Calu3 (cell line): Measurements from ENCODE around the gene ZNF511. TPM values are rescaled to one million over a fixed set of nuclear protein-coding genes. Genes with fewer than 3 reads are reported as not detected.

ENCODE experiments used
- BruUV-seq: library from RNA; stranded (reverse); fragments of 400-500 nt; replicated peaks from 2 replicates; lab custom pipeline; 2021; lab: Mats Ljungman, UMichigan
- CTCF ChIA-PET: fragments of 300-600 bp; sonication (Branson Sonifier 250); formaldehyde crosslinking; loops from one replicate; lab custom pipeline; 2022; ENCODE audit warnings: antibody characterized with exemption; lab: Charles Lee
- DNase-seq: peaks from one replicate; pipeline ENCODE4 v3.0.0; 2022
- H3K27ac Mint-ChIP-seq: one replicate; pipeline ENCODE4 v1.8.0; 2022; ENCODE audit warnings: mixed read lengths; ENCODE audit not compliant: unreplicated experiment
- H3K27me3 Mint-ChIP-seq: one replicate; pipeline ENCODE4 v1.8.0; 2022; ENCODE audit warnings: mixed read lengths; ENCODE audit not compliant: unreplicated experiment
- H3K36me3 Mint-ChIP-seq: one replicate; pipeline ENCODE4 v1.8.0; 2022; ENCODE audit warnings: mild to moderate bottlenecking, moderate library complexity, mixed read lengths; ENCODE audit not compliant: insufficient read depth, unreplicated experiment
- H3K4me1 Mint-ChIP-seq: one replicate; pipeline ENCODE4 v1.8.0; 2022; ENCODE audit warnings: mild to moderate bottlenecking, low read depth, mixed read lengths; ENCODE audit not compliant: unreplicated experiment
- H3K4me3 Mint-ChIP-seq: one replicate; pipeline ENCODE4 v1.8.0; 2022; ENCODE audit warnings: mild to moderate bottlenecking, low read depth, moderate library complexity, mixed read lengths; ENCODE audit not compliant: unreplicated experiment
- H3K9me3 Mint-ChIP-seq: one replicate; pipeline ENCODE4 v1.8.0; 2022; ENCODE audit warnings: low read depth, mixed read lengths; ENCODE audit not compliant: unreplicated experiment
- intact Hi-C: fragments of 100-400 bp; cut with micrococcal nuclease; formaldehyde crosslinking; loops from one replicate; pipeline ENCODE4 v1.10.0; 2022; ENCODE audit not compliant: unreplicated experiment
- total RNA-seq: library from RNA; stranded (reverse); gene quantifications from 2 replicates; pipeline ENCODE4 v1.2.3, GENCODE V29; 2022
- TF ChIP-seq, protein P1 (sequence below): fragments of 200-600 bp; IDR thresholded peaks from one replicate; pipeline ENCODE4 v1.8.0; 2022; ENCODE audit warnings: antibody characterized with exemption; ENCODE audit not compliant: unreplicated experiment

ZNF511 gene
- total RNA-seq, 1 experiment from 2014 or later: 24.0 TPM

DNA sequence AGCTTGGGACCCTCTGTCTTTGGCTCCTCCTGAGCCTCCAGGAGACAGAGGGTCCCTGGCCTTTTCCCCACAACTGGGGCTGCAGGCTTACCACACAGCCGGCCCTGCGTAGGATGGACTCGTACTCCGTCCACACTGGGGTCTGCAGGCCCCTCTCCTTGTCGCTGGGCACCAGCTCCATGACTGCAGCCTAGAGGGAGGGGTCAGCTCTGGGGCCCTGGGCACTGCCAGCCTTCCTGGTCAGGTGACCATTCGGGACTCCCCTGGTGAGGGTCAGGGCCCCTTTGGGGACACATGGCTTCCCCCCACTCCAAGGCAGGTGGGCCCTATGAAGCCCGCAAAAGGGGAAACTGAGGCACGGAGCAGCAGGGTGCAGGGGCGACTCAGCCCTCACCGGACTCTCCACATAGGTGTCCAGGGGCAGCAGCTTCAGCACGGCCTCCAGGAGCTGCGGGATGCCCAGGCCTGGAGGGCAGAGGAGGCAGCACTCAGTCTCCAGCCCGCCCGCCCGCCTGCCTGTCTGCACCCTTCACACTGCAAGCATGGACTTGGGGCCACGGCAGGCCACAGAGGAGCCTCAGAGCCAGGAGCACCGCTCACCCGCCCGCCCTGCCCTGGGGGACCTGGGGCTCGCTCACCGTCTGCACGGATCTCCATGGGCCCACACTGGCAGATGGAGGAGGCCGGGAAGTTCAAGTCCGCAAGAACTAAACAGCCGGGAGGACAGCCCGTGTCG lies 48.0 kb downstream of the ZNF511 start:
- TF ChIP-seq, protein P1, sequence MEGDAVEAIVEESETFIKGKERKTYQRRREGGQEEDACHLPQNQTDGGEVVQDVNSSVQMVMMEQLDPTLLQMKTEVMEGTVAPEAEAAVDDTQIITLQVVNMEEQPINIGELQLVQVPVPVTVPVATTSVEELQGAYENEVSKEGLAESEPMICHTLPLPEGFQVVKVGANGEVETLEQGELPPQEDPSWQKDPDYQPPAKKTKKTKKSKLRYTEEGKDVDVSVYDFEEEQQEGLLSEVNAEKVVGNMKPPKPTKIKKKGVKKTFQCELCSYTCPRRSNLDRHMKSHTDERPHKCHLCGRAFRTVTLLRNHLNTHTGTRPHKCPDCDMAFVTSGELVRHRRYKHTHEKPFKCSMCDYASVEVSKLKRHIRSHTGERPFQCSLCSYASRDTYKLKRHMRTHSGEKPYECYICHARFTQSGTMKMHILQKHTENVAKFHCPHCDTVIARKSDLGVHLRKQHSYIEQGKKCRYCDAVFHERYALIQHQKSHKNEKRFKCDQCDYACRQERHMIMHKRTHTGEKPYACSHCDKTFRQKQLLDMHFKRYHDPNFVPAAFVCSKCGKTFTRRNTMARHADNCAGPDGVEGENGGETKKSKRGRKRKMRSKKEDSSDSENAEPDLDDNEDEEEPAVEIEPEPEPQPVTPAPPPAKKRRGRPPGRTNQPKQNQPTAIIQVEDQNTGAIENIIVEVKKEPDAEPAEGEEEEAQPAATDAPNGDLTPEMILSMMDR: no peak
- BruUV-seq: no TSS peak
- H3K9me3 Mint-ChIP-seq: no peaks in the 10 kb centered on the region
- DNase-seq: no peak
- peaks cover 5% of the 10 kb centered on the region for H3K36me3 Mint-ChIP-seq
- no peaks in the 10 kb centered on the region for H3K4me1 Mint-ChIP-seq
- peak overlapping the region; percentile 56 for H3K4me3 Mint-ChIP-seq
- intact Hi-C loops: no loop called here
- no peaks in the 10 kb centered on the region for H3K27me3 Mint-ChIP-seq
- CTCF ChIA-PET: no interaction called here
- H3K27ac Mint-ChIP-seq: no peak overlapping the region

DNA sequence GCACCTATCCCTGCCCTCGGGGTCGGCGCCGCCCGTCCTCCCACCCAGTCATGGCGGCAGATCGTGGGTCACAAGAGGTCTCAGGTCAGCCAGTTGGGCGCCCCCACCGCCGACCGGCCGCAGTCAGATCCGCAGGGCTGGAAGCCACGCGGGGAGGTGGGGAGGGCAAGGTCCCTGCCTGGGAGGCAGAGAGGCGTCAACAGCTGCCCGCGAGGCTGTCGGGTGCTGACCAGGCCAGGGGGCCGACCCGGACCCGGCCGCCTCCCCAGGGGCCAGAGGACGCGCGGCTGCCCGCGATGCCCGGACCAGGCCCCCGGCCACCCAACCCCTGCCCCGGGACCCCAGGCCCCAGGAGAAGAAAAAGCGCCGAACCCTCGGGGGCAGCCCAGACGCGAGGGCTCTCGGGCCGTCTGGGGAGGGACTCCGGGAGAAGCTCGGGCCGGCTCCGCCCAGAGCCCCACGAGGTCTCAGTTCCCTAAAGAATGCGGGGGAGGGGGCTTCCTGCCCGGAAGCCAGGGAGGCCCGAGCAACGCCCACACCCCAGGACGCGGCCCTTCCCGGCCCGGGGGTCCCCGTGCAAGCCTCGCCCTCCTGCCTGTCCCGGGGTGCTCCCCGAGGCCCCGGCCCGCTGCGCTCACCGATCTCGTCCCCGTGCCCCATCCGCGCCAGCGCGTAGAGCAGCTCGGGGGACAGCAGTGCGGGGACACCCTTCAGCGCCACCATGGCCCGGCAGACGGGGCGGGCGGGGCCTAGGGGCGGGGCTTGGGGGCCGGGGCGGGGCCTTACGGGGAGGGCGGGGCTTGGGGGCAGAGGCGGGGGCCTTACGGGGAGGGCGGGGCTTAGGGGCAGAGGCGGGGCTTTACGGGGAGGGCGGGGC lies 48.8 kb downstream of the ZNF511 start, which contains the start of gene FUOM:
Gene FUOM (minus strand): TSS at position 735 of the 877 bp plus-strand sequence. CDS start 12 bp downstream, at position 723.
- Mint-ChIP-seq H3K4me3 (peak within 1 kb of the TSS; percentile 56), H3K9me3 (no peaks in the 10 kb centered on the region), H3K27me3 (no peaks in the 10 kb centered on the region), H3K36me3 (peaks cover 6% of the 10 kb centered on the region), H3K4me1 (no peaks in the 10 kb centered on the region), H3K27ac (no peak within 1 kb of the TSS)
- BruUV-seq: no TSS peak
- intact Hi-C loops: no loop called here
- TF ChIP-seq, protein P1: no peak
- peak; percentile 29 for DNase-seq
- CTCF ChIA-PET: no interaction called here

DNA sequence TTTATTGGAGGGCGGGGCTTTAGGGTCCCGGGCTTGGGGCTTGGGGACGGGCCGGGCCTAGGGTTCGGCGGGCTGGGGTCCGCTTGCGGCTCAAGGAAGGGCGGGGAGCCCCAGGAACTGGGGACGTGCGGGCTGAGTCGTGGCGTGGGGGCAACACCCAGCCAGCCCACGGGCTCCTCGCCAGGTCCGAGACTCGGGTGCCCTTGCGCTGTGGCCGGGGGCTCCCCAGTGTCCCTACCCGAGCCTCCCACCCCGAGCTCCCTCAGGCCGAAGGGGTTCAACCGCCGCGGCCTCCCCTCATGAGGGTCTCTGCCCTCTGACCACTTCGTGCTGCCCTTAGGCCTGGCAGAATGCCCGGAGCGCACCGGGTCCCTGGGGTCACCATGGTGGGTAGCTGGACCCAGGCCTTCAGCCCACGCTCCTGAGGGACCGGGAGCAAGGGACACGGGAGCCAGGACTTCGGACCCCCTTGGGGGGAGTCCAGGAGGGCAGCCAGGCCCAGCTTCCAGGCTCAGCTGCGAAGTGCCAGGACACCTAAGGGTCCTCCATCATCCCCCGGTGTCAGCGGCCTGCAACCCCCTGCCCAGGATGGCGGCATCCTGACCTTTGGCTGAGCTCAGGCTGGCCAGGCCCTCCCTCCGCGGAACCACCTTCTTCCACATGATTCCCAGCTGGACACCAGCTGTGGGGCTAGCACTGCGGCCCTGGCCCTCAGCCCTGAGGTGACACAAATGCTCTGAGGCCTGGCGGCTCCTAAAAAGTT lies 49.6 kb downstream of the ZNF511 start:
- Mint-ChIP-seq H3K36me3 (peaks cover 6% of the 10 kb centered on the region), H3K4me1 (no peaks in the 10 kb centered on the region), H3K27ac (no peak overlapping the region), H3K9me3 (no peaks in the 10 kb centered on the region), H3K4me3 (no peak overlapping the region), H3K27me3 (no peaks in the 10 kb centered on the region)
- BruUV-seq: no TSS peak
- DNase-seq: no peak
- TF ChIP-seq, protein P1: no peak
- intact Hi-C loops: no loop called here
- CTCF ChIA-PET: no interaction called here

DNA sequence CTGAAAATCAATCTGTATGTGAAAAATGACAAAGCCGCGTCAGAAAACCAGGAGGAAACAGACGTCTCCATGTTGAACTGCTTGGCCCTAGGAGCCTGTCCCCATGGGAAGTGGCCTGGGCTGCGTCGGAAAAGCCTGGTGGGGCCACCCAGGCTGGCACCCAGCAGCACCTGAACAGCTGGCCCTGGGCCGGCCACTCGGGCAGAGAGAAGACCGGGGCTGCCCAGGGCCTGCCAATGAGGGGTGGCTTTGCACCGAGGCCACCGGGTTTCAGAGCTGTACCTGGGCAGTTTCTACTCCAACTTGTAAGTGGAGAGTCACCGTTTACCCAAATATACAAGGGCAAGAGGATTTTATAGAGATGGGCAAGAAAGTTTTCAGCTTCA lies 50.2 kb downstream of the ZNF511 start:
- Mint-ChIP-seq H3K27me3 (no peaks in the 10 kb centered on the region), H3K36me3 (peaks cover 6% of the 10 kb centered on the region), H3K4me1 (no peaks in the 10 kb centered on the region), H3K27ac (no peak overlapping the region), H3K9me3 (no peaks in the 10 kb centered on the region), H3K4me3 (no peak overlapping the region)
- CTCF ChIA-PET: no interaction called here
- intact Hi-C loops: no loop called here
- BruUV-seq: no TSS peak
- TF ChIP-seq, protein P1: no peak
- DNase-seq: no peak
